ENCODE data around the gene C1orf52. TPM values are rescaled to one million over a fixed set of nuclear protein-coding genes. Genes with fewer than 3 reads are reported as not detected.

The C1orf52 gene
- total and polyA plus RNA-seq, 9 of the 15 experiments (the other 6 are each of a cell fraction or from before 2014, with no cell fraction given) = 17.0 to 38.5 (median 33.0) TPM

GRCh38 chr1:85244271-85245061 lies 15.0 kb downstream of the C1orf52 start (continued):
- TF ChIP-seq, protein P1, sequence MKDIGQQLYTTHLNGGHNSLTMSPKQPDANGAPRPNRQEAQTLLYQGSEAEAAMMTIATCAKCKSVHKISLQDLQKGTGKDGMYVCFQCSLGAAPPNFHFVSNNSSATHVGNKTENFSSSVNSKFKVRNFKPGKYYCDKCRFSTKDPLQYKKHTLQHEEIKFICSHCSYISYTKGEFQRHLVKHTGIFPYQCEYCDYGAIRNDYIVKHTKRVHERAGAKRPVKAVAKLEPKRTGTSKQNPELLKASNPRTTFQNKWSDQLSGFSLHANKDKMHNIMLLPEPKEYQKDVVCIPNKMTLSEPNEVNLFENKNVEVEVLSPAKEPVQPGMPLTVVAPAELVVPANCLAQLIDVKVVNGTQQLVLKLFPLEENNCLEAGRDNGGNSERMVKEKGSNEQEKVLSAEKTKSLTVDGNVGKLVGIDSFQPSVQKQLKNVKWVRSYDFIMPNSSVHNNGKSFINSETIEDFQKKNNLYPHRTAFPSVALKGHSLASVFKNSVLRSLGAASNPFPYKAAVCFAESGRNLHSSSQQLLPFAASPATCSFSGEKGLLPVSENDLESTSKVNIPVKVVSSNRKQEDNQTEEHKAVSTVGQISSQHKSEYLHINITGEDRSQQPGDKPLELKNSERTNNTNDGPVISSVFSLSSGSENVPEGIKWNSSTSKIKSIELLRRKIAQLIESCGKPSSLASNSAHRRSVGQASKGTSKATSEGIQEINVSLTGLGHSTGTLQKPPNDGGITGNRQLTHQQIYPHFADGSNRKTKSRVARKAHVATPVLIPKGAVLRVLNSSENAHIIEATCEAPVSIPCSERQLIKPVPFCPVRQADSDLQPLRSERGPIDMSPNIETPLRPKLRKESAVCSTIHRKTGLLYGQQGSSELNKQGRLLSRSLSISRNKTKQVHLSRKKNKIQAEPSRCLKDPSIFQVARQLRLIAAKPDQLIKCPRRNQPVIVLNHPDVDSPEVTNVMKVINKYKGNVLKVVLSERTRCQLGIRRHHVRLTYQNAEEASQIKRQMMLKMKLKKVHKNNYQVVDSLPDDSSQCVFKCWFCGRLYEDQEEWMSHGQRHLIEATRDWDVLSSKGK (CRISPR knock-in tag; IDR thresholded peaks at IDR 0.05) = no peak
- no peak for TF ChIP-seq ZC3H4 (CRISPR knock-in tag; IDR thresholded peaks at IDR 0.05; ENCODE audit: borderline replicate concordance)
- TF ChIP-seq RBM17 (IDR thresholded peaks at IDR 0.05; ENCODE audit: borderline replicate concordance, low read depth, low read length) = no peak
- TF ChIP-seq DIDO1 (tag; IDR thresholded peaks at IDR 0.05; ENCODE audit: low read depth) = no peak
- TF ChIP-seq, protein P2, sequence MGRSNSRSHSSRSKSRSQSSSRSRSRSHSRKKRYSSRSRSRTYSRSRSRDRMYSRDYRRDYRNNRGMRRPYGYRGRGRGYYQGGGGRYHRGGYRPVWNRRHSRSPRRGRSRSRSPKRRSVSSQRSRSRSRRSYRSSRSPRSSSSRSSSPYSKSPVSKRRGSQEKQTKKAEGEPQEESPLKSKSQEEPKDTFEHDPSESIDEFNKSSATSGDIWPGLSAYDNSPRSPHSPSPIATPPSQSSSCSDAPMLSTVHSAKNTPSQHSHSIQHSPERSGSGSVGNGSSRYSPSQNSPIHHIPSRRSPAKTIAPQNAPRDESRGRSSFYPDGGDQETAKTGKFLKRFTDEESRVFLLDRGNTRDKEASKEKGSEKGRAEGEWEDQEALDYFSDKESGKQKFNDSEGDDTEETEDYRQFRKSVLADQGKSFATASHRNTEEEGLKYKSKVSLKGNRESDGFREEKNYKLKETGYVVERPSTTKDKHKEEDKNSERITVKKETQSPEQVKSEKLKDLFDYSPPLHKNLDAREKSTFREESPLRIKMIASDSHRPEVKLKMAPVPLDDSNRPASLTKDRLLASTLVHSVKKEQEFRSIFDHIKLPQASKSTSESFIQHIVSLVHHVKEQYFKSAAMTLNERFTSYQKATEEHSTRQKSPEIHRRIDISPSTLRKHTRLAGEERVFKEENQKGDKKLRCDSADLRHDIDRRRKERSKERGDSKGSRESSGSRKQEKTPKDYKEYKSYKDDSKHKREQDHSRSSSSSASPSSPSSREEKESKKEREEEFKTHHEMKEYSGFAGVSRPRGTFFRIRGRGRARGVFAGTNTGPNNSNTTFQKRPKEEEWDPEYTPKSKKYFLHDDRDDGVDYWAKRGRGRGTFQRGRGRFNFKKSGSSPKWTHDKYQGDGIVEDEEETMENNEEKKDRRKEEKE (IDR thresholded peaks at IDR 0.05; ENCODE audit: borderline replicate concordance in 1 of 2, control insufficient read depth in 1 of 2, low read depth in 2 of 2, low read length in 1 of 2) = no peak
- no peak for TF ChIP-seq ZNF354B (CRISPR knock-in tag; IDR thresholded peaks at IDR 0.05)
- TF ChIP-seq DMBX1 (CRISPR knock-in tag; IDR thresholded peaks at IDR 0.05; ENCODE audit: borderline replicate concordance) = peak; percentile 46
- TF ChIP-seq, protein P3, sequence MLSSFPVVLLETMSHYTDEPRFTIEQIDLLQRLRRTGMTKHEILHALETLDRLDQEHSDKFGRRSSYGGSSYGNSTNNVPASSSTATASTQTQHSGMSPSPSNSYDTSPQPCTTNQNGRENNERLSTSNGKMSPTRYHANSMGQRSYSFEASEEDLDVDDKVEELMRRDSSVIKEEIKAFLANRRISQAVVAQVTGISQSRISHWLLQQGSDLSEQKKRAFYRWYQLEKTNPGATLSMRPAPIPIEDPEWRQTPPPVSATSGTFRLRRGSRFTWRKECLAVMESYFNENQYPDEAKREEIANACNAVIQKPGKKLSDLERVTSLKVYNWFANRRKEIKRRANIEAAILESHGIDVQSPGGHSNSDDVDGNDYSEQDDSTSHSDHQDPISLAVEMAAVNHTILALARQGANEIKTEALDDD (IDR thresholded peaks at IDR 0.05) = no peak
- TF ChIP-seq MAFG (tag; conservative IDR thresholded peaks at IDR 0.05) = peak; percentile 36; the same call in 1 of the 2 replicates
- TF ChIP-seq, protein P4, sequence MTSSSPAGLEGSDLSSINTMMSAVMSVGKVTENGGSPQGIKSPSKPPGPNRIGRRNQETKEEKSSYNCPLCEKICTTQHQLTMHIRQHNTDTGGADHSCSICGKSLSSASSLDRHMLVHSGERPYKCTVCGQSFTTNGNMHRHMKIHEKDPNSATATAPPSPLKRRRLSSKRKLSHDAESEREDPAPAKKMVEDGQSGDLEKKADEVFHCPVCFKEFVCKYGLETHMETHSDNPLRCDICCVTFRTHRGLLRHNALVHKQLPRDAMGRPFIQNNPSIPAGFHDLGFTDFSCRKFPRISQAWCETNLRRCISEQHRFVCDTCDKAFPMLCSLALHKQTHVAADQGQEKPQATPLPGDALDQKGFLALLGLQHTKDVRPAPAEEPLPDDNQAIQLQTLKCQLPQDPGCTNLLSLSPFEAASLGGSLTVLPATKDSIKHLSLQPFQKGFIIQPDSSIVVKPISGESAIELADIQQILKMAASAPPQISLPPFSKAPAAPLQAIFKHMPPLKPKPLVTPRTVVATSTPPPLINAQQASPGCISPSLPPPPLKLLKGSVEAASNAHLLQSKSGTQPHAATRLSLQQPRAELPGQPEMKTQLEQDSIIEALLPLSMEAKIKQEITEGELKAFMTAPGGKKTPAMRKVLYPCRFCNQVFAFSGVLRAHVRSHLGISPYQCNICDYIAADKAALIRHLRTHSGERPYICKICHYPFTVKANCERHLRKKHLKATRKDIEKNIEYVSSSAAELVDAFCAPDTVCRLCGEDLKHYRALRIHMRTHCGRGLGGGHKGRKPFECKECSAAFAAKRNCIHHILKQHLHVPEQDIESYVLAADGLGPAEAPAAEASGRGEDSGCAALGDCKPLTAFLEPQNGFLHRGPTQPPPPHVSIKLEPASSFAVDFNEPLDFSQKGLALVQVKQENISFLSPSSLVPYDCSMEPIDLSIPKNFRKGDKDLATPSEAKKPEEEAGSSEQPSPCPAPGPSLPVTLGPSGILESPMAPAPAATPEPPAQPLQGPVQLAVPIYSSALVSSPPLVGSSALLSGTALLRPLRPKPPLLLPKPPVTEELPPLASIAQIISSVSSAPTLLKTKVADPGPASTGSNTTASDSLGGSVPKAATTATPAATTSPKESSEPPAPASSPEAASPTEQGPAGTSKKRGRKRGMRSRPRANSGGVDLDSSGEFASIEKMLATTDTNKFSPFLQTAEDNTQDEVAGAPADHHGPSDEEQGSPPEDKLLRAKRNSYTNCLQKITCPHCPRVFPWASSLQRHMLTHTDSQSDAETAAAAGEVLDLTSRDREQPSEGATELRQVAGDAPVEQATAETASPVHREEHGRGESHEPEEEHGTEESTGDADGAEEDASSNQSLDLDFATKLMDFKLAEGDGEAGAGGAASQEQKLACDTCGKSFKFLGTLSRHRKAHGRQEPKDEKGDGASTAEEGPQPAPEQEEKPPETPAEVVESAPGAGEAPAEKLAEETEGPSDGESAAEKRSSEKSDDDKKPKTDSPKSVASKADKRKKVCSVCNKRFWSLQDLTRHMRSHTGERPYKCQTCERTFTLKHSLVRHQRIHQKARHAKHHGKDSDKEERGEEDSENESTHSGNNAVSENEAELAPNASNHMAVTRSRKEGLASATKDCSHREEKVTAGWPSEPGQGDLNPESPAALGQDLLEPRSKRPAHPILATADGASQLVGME (CRISPR knock-in tag; IDR thresholded peaks at IDR 0.05) = no peak
- no peak for TF ChIP-seq NFXL1 (CRISPR knock-in tag; IDR thresholded peaks at IDR 0.05)
- TF ChIP-seq POLR2G (IDR thresholded peaks at IDR 0.05; ENCODE audit: low read depth, low read length) = no peak
- TF ChIP-seq WHSC1 (IDR thresholded peaks at IDR 0.05; ENCODE audit: low read length) = no peak
